SKM-1 treated with dmso at 0.1 percent for 144 hours (cell line): ENCODE measurements around the gene ARHGEF16.

ENCODE experiments used
- DNase-seq: peaks from one replicate; lab custom pipeline; 2025; ENCODE audit not compliant: unreplicated experiment; lab: John Stamatoyannopoulos, UW

The ARHGEF16 gene

GRCh38 chr1:3438661-3439180, 15.7 kb upstream of the ARHGEF16 start:
- DNase-seq: no peak

GRCh38 chr1:3439346-3440299, 14.8 kb upstream of the ARHGEF16 start:
- DNase-seq: no peak

DNA sequence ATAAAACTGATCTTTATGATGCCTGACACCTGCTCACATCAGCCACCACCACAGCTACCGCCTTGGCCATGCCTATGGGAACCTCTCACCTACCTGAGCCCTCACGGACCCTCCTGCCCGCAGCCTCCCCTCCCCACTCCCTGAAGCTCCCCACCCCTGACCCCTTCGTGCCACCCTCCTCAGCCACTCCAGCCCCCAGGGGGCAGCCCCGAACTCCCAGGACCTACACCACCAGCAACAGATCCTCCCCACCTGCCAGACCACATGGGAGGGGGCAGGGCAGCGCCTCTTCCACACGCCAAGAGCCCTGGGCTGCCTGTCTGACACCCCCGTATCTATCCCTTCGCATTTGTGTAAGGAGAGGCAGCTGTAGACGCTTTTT, 14.2 kb upstream of the ARHGEF16 start:
- DNase-seq: no peak

DNA sequence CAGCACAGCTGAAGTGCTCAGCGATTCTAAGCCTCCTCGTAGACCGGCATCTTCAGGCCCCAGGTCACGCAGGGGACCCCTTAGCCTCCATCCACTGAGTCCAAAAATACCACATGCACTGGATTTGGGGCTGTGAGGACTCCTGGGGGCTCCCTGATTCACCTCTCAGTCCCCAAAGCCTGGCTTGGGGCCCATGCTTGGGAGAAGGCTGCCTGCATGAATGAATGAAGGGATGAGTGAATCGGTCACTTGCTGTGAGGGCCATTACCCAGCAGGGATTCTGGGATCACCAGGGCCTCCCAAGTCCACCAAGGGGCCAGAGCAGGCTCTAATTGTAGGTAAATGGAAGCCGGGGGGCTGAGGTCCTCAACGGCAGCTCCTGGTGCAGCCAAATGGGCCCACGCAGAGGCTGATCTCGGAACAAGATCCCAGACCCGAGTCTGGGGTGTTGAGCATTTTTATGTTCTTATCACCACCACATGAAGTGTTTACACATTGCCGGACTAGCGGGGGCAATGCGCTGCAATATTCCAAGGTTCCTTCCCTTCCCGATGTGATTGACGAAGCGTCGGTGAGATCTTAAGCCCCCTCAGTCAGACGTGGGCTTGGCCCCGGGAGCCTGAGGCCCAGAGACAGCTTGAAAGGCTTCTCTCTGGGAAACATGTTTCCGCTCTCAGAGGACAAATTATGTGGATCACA, 13.6 kb upstream of the ARHGEF16 start:
- DNase-seq: no peak

- no peak for DNase-seq
These were observed 13.0 kb upstream of the ARHGEF16 start for GRCh38 chr1:3441410-3441847.

DNA sequence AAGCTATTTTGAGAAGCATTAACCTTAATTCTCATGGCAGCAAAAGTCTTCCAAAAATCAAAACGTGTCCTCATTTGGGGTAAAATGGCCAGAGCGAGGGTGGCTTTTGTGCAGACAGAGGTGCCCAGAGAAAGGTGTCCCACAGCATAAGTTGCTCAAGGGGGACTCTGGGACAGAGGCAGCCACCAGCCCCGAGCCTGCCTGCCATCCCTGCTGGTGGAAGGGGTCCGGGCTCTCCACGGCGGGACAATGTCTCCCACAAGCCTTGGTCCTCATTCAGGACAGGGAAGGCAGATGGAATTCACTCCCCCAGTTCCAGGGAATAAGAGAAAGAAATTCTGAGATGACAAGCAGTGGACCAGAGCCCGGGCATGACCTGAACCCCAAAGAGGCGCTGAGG, 12.6 kb upstream of the ARHGEF16 start:
- DNase-seq: no peak

- DNase-seq: no peak
These were observed 12.1 kb upstream of the ARHGEF16 start for GRCh38 chr1:3442331-3442730.

DNA sequence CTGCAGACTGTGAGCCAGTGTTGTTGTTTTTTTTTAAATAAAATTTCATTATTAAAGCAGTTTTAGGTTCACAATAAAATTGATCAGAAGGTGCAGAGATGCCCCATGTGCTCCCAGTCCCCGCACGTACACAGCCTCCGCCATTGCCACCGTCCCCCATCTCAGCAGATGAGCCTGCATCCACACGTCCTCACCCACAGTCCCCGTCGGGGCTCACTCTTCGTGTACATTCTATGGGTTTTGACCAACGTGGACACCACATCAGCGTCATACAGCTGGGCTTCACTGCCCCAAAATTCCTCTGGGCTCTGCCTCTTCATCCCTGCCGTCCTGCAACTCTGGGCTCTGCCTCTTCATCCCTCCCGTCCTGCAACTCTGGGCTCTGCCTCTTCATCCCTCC, 11.6 kb upstream of the ARHGEF16 start:
- DNase-seq: no peak

GRCh38 chr1:3443807-3444206, 10.7 kb upstream of the ARHGEF16 start:
- DNase-seq: no peak

DNA sequence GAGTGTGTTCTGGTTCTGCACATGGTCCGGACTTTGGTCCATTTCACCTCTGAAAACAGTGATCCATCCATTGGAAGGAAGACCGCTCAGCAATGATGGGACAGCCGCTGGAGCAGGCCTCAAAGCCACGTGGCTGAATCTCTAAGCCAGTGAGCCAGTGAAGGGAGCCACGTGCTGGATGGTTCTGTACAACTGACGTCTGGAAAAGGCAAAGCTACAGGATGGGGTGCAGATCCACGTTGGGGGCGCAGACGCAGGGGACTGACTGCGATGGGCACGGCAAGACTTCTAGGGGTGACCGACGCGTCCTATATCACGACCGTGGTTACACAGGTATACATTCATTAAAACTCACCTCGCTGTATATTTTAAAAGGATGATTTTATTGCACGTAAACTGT, 10.2 kb upstream of the ARHGEF16 start:
- DNase-seq: no peak

DNA sequence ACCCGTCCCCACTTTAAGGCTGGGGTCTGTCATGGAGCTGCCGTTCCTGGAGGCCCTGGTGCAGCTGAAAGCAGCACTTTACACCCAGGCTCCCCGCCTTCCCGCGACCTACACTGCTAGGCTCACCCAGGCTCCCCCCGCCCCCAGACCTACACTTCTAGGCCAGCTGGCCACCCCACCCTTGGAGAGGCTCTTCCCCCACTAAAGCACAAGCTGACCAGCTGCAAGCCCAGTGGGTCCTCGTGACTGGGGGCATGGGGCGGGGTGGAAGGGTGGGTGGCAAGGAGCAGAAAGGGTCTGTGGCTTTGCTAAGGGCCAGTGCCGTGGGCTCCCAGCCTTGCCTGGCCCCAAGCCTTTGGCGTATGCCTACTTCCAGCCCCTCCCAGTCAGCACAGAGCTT, 9.7 kb upstream of the ARHGEF16 start:
- DNase-seq: no peak

GRCh38 chr1:3450202-3450863, 4.1 kb upstream of the ARHGEF16 start:
- no peak for DNase-seq

GRCh38 chr1:3450983-3451382, 3.5 kb upstream of the ARHGEF16 start:
- no peak for DNase-seq

GRCh38 chr1:3451994-3452865, 2.2 kb upstream of the ARHGEF16 start:
- no peak for DNase-seq

GRCh38 chr1:3452866-3453175, 1.6 kb upstream of the ARHGEF16 start:
- no peak for DNase-seq

DNA sequence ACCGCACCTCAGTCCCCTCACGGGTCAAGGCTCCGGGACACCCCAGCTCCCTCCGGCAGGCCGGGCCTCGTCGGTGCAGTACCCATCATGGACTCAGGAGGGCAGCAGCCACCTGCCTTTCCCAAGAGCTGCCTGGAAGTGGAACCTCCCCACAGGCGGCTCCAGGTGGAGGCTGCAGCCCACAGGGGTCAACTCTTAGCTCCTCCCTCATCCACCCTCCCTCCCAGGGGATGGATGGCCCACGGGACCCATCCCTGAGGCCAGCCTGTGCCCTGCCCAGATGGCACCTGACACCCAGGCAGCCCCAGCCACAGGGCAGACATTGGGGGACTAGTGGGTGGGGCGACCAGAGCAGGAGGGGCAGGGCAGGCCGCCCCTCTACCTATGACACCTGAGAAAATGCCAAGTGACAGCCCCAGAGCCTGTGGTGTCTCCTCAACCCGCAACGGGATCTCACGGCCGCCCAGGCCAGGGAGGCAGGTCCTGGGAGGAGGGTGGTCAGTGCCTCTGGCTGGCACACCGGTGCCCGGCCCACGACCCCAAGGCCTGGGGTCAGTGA, 1.2 kb upstream of the ARHGEF16 start:
- peak; percentile 57 for DNase-seq

DNA sequence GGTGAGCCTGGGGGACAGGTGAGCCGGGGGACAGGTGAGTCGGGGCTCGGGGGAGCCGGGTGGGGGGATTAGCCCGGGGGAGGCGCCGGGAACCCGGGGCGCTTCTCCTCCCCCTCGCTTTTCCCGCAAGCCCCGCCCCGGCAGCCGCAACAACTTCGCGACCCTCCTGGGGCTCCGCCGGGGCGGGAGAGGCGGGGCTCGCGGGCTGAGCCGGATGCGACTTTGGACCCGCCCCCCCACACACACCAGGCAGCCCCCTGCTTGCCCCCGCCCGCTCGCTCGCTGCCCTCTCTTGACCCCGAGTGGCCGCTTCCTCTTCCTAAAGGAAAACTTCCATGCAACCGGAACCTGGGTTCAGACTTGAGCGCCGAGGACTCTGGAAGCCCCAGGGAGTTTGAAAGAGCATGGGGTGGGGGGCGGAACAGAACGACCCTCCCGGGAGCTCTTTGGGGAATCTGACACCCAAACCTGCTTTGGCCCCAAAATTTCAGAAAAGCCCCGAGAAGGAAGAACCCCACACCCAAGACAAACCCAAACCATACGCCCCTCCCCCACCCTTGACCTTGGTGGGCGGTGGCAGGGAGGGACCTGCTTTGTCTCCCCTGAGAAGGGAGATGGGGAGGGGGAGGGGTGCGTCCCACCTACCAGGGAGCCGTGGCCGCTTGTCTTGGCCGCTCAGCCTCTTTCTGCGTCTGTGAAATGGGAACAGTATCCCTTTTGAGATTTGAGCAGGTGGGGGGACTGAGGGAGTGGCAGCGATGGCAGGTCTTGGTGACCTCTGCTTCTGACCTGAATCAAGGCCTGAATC, 550 bp downstream of the ARHGEF16 start:
- DNase-seq: peak; percentile 27

DNA sequence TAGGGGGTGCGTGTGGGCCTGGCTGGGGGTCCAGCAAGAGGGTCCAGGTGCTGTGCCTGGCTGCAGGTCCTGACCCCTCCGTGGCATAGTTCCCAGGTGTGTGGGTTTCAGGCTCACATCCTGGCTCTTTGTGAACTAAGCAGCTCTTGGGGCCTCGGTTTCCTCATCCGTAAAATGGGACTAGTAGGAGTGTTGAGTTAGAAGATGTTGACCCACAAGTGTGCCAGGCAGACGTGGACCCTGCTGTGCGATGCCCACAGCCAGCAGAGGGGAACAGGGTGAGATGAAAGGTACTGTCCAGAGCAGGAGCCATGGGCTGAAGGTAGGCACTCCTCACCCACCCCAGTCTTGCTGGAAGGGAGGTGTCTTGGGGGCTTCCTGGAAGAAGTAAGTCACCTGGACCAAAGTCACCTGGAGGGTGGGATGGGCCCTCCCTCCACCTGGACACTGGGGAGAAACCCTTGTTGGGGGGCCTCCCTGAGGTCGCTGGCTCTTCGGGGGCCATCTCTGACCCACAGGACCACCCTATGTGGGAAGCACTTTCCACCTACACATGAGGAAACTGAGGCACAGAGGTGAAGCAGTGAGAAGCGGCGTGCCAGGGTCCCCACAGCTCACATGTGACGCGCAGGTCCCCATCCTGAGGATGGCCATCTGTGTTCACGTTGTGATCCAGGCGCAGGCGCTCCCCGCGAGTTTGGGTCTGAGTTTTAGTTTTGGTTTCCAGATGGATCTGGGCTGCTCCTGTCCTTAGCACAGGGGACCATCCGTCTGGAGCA, 1.4 kb downstream of the ARHGEF16 start:
- no peak for DNase-seq

GRCh38 chr1:3456449-3456963, 2.0 kb downstream of the ARHGEF16 start:
- no peak for DNase-seq
